ENCODE measurements around the gene RASGRF1.

Gene RASGRF1

GRCh38 chr15:78989701-78990240, 100.8 kb downstream of the RASGRF1 start:
- Histone ChIP-seq H3K36me3 (ENCODE audit: insufficient read depth, low read length) (no peaks in the 10 kb centered on the region), H3K4me3 (ENCODE audit: low read length) (no peak overlapping the region), H3K9me3 (replicated peaks; ENCODE audit: low read length) (no peaks in the 10 kb centered on the region), H3K27me3 (ENCODE audit: control insufficient read depth, insufficient read depth, low read length) (no peaks in the 10 kb centered on the region), H3K9ac (ENCODE audit: low read depth, low read length) (no peak overlapping the region), H3K4me2 (ENCODE audit: low read length) (no peak overlapping the region), H3K4me1 (ENCODE audit: control insufficient read depth, insufficient read depth, low read length) (peaks cover 28% of the 10 kb centered on the region)

- Histone ChIP-seq H3K4me2 (ENCODE audit: low read length) (peak overlapping the region; percentile 34), H3K9ac (ENCODE audit: low read depth, low read length) (peak overlapping the region; percentile 52), H3K27me3 (ENCODE audit: control insufficient read depth, insufficient read depth, low read length) (no peaks in the 10 kb centered on the region), H3K36me3 (ENCODE audit: insufficient read depth, low read length) (no peaks in the 10 kb centered on the region), H3K9me3 (replicated peaks; ENCODE audit: low read length) (no peaks in the 10 kb centered on the region), H3K4me1 (ENCODE audit: control insufficient read depth, insufficient read depth, low read length) (peaks cover 28% of the 10 kb centered on the region), H3K4me3 (ENCODE audit: low read length) (no peak overlapping the region)
Observed at GRCh38 chr15:78988361-78988911, 102.1 kb downstream of the RASGRF1 start.

GRCh38 chr15:78987556-78988360, 102.8 kb downstream of the RASGRF1 start:
- peak overlapping the region; percentile 49 for H3K9ac ChIP-seq (ENCODE audit: low read depth, low read length)
- peaks cover 30% of the 10 kb centered on the region for H3K4me1 ChIP-seq (ENCODE audit: control insufficient read depth, insufficient read depth, low read length)
- H3K27me3 ChIP-seq (ENCODE audit: control insufficient read depth, insufficient read depth, low read length) = no peaks in the 10 kb centered on the region
- H3K4me2 ChIP-seq (ENCODE audit: low read length) = no peak overlapping the region
- H3K4me3 ChIP-seq (ENCODE audit: low read length) = no peak overlapping the region
- no peaks in the 10 kb centered on the region for H3K9me3 ChIP-seq (replicated peaks; ENCODE audit: low read length)
- no peaks in the 10 kb centered on the region for H3K36me3 ChIP-seq (ENCODE audit: insufficient read depth, low read length)

GRCh38 chr15:78985859-78986475, 104.6 kb downstream of the RASGRF1 start:
- no peaks in the 10 kb centered on the region for H3K9me3 ChIP-seq (replicated peaks; ENCODE audit: low read length)
- no peak overlapping the region for H3K4me3 ChIP-seq (ENCODE audit: low read length)
- no peak overlapping the region for H3K4me2 ChIP-seq (ENCODE audit: low read length)
- H3K4me1 ChIP-seq (ENCODE audit: control insufficient read depth, insufficient read depth, low read length) = peaks cover 33% of the 10 kb centered on the region
- H3K27me3 ChIP-seq (ENCODE audit: control insufficient read depth, insufficient read depth, low read length) = no peaks in the 10 kb centered on the region
- no peak overlapping the region for H3K9ac ChIP-seq (ENCODE audit: low read depth, low read length)
- H3K36me3 ChIP-seq (ENCODE audit: insufficient read depth, low read length) = no peaks in the 10 kb centered on the region

- no peaks in the 10 kb centered on the region for H3K9me3 ChIP-seq (replicated peaks; ENCODE audit: low read length)
- H3K4me2 ChIP-seq (ENCODE audit: low read length) = no peak overlapping the region
- H3K36me3 ChIP-seq (ENCODE audit: insufficient read depth, low read length) = no peaks in the 10 kb centered on the region
- H3K4me3 ChIP-seq (ENCODE audit: low read length) = no peak overlapping the region
- no peaks in the 10 kb centered on the region for H3K27me3 ChIP-seq (ENCODE audit: control insufficient read depth, insufficient read depth, low read length)
- H3K4me1 ChIP-seq (ENCODE audit: control insufficient read depth, insufficient read depth, low read length) = peaks cover 19% of the 10 kb centered on the region
- no peak overlapping the region for H3K9ac ChIP-seq (ENCODE audit: low read depth, low read length)
Observed at GRCh38 chr15:78984041-78984440, 106.5 kb downstream of the RASGRF1 start.

GRCh38 chr15:78983146-78983918, 107.2 kb downstream of the RASGRF1 start:
- Histone ChIP-seq H3K36me3 (ENCODE audit: insufficient read depth, low read length) (no peaks in the 10 kb centered on the region), H3K4me3 (ENCODE audit: low read length) (no peak overlapping the region), H3K4me1 (ENCODE audit: control insufficient read depth, insufficient read depth, low read length) (peaks cover 12% of the 10 kb centered on the region), H3K27me3 (ENCODE audit: control insufficient read depth, insufficient read depth, low read length) (no peaks in the 10 kb centered on the region), H3K4me2 (ENCODE audit: low read length) (no peak overlapping the region), H3K9ac (ENCODE audit: low read depth, low read length) (no peak overlapping the region), H3K9me3 (replicated peaks; ENCODE audit: low read length) (no peaks in the 10 kb centered on the region)

- no peaks in the 10 kb centered on the region for H3K9me3 ChIP-seq (replicated peaks; ENCODE audit: low read length)
- no peaks in the 10 kb centered on the region for H3K27me3 ChIP-seq (ENCODE audit: control insufficient read depth, insufficient read depth, low read length)
- H3K9ac ChIP-seq (ENCODE audit: low read depth, low read length) = no peak overlapping the region
- H3K36me3 ChIP-seq (ENCODE audit: insufficient read depth, low read length) = no peaks in the 10 kb centered on the region
- no peak overlapping the region for H3K4me2 ChIP-seq (ENCODE audit: low read length)
- peaks cover 6% of the 10 kb centered on the region for H3K4me1 ChIP-seq (ENCODE audit: control insufficient read depth, insufficient read depth, low read length)
- H3K4me3 ChIP-seq (ENCODE audit: low read length) = no peak overlapping the region
Observed at GRCh38 chr15:78982736-78983135, 107.8 kb downstream of the RASGRF1 start.

- H3K9ac ChIP-seq (ENCODE audit: low read depth, low read length) = no peak overlapping the region
- H3K27me3 ChIP-seq (ENCODE audit: control insufficient read depth, insufficient read depth, low read length) = no peaks in the 10 kb centered on the region
- H3K4me3 ChIP-seq (ENCODE audit: low read length) = no peak overlapping the region
- H3K36me3 ChIP-seq (ENCODE audit: insufficient read depth, low read length) = no peaks in the 10 kb centered on the region
- no peaks in the 10 kb centered on the region for H3K9me3 ChIP-seq (replicated peaks; ENCODE audit: low read length)
- no peak overlapping the region for H3K4me2 ChIP-seq (ENCODE audit: low read length)
- H3K4me1 ChIP-seq (ENCODE audit: control insufficient read depth, insufficient read depth, low read length) = peaks cover 4% of the 10 kb centered on the region
Observed at GRCh38 chr15:78981532-78982313, 108.9 kb downstream of the RASGRF1 start.

GRCh38 chr15:78979456-78980320, 110.9 kb downstream of the RASGRF1 start:
- Histone ChIP-seq H3K4me3 (ENCODE audit: low read length) (no peak overlapping the region), H3K9ac (ENCODE audit: low read depth, low read length) (no peak overlapping the region), H3K4me2 (ENCODE audit: low read length) (no peak overlapping the region), H3K27me3 (ENCODE audit: control insufficient read depth, insufficient read depth, low read length) (no peaks in the 10 kb centered on the region), H3K4me1 (ENCODE audit: control insufficient read depth, insufficient read depth, low read length) (peaks cover 4% of the 10 kb centered on the region), H3K9me3 (replicated peaks; ENCODE audit: low read length) (no peaks in the 10 kb centered on the region), H3K36me3 (ENCODE audit: insufficient read depth, low read length) (no peaks in the 10 kb centered on the region)

GRCh38 chr15:78978601-78979179, 111.9 kb downstream of the RASGRF1 start:
- H3K9ac ChIP-seq (ENCODE audit: low read depth, low read length) = no peak overlapping the region
- no peak overlapping the region for H3K4me3 ChIP-seq (ENCODE audit: low read length)
- H3K36me3 ChIP-seq (ENCODE audit: insufficient read depth, low read length) = no peaks in the 10 kb centered on the region
- H3K9me3 ChIP-seq (replicated peaks; ENCODE audit: low read length) = no peaks in the 10 kb centered on the region
- no peak overlapping the region for H3K4me2 ChIP-seq (ENCODE audit: low read length)
- no peaks in the 10 kb centered on the region for H3K27me3 ChIP-seq (ENCODE audit: control insufficient read depth, insufficient read depth, low read length)
- peaks cover 4% of the 10 kb centered on the region for H3K4me1 ChIP-seq (ENCODE audit: control insufficient read depth, insufficient read depth, low read length)
